Fibroblast of mammary gland (primary cell): ENCODE results near the gene MYO16.
A peak's percentile ranks its signal among the peaks of the same experiment; 100 is the strongest.

Source experiments
- DNase-seq: peaks from one replicate; pipeline ENCODE4 v3.0.0-alpha.2; 2010; ENCODE audit warnings: low read depth
- H3K4me3 ChIP-seq: 2 replicates; pipeline ENCODE4 v1.5.1; 2011; ENCODE audit warnings: low read depth, mild to moderate bottlenecking, low read length, moderate library complexity; ENCODE audit not compliant: control insufficient read depth
- TF ChIP-seq, protein P1 (sequence below): conservative IDR thresholded peaks from 2 replicates; pipeline ENCODE4 v1.5.1; 2011; ENCODE audit warnings: low read depth, low read length, inconsistent platforms; ENCODE audit not compliant: control insufficient read depth, insufficient read depth

Gene MYO16

DNA sequence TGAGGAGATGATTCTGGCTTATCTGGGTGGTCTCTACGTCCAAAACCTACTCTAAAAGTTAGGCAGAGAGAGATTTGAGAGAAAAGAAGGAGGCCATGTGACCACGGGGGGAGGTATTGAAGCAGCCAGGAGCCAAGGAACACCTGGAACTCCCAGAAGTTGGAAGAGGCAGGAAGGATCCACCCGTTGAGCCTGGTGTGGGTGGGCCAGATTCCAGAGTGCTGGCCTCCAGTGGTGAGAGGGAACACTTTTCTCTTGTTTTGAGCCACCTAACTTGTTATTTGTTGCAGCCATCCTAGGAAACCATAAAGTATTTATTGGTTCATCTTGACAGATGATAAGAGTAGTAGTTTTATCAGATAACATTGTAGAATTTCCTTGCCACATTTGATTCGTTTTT, 396.9 kb downstream of the MYO16 start:
- TF ChIP-seq, protein P1, sequence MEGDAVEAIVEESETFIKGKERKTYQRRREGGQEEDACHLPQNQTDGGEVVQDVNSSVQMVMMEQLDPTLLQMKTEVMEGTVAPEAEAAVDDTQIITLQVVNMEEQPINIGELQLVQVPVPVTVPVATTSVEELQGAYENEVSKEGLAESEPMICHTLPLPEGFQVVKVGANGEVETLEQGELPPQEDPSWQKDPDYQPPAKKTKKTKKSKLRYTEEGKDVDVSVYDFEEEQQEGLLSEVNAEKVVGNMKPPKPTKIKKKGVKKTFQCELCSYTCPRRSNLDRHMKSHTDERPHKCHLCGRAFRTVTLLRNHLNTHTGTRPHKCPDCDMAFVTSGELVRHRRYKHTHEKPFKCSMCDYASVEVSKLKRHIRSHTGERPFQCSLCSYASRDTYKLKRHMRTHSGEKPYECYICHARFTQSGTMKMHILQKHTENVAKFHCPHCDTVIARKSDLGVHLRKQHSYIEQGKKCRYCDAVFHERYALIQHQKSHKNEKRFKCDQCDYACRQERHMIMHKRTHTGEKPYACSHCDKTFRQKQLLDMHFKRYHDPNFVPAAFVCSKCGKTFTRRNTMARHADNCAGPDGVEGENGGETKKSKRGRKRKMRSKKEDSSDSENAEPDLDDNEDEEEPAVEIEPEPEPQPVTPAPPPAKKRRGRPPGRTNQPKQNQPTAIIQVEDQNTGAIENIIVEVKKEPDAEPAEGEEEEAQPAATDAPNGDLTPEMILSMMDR, result no peak
- no peak overlapping the region for H3K4me3 ChIP-seq
- no peak for DNase-seq

GRCh38 chr13:109028624-109029023, 399.2 kb downstream of the MYO16 start:
- no peak overlapping the region for H3K4me3 ChIP-seq
- DNase-seq, result no peak
- TF ChIP-seq, protein P1, result no peak

- no peak for DNase-seq
- H3K4me3 ChIP-seq, result no peak overlapping the region
- TF ChIP-seq, protein P1, result no peak
These were observed 403.7 kb downstream of the MYO16 start for GRCh38 chr13:109033090-109033489.

DNA sequence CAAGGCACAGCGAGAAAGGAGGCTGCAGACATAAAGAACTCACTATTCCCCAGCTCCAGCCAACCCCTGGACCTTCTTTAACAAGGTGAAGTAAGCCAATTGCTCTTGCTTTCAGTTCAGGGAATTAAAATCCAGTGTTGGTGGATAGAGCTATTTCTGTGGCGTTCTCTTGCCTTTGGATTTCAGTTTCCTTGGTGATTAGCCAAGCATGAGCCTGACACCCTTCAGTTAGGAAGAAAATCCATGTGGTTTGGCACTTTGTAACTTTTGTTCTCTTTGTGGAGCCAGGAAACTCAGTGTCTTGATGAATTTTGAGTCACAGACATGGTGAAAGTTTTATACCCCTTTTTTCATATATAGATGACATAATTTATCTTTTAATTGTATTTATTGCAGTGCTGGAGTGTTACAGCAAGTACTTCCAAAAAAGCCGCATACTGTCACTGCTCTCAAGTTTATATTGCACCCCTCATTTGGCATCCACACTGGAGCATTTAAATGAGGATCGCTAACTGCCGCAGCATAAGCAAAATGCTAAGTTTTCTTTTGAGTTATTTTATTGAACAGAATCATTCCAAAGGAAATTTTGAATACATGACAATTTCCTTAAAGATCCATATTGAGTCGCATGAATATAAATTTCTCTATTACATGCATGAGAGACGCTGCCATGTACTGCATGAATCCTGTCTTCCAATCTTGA, 406.8 kb downstream of the MYO16 start:
- DNase-seq, result peak; percentile 20
- TF ChIP-seq, protein P1, result no peak
- H3K4me3 ChIP-seq, result no peak overlapping the region

DNA sequence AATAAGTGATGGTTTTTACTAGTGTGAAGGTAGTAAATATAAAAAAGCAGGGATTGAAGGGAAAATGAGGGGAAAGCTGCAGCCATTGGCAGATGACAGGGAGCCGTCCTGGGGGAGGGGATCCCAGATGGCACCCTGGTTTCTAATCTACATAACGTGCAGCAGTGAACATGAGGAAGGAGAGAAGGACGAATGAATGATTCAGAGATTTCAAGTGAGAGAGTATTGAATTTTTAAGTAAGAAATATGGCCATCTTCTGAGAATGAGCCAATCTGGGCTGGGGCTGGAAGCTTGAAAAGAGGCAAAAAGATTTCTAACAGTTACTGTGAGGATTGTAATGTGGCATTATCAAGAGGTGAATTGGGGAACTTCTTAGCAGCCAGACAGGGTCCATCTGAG, 414.2 kb downstream of the MYO16 start:
- no peak for DNase-seq
- TF ChIP-seq, protein P1, result no peak
- H3K4me3 ChIP-seq, result no peak overlapping the region

DNA sequence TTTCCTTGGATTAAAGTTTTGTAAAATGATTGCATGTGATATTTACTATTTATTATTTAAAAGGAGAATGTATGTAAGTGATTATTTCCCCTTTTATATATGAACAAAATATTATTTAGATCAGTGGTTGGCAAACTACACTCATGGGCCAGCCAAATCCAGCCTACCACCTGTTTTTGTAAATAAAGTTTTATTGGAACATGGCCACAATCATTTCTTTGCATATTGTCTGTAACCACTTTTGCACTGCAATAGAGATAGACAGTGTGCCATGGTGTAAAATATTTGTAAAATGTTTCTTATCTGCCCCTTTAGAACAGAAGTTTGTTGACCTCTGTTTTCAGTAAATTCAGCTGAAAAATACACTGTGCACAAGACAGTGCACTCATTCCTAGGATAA, 426.4 kb downstream of the MYO16 start:
- TF ChIP-seq, protein P1, result no peak
- no peak overlapping the region for H3K4me3 ChIP-seq
- no peak for DNase-seq
